ENCODE results near the gene PACSIN2. TPM values are rescaled to one million over a fixed set of nuclear protein-coding genes. Genes with fewer than 3 reads are reported as not detected.
"Not testable (repeated sequence)": the region's sequence is repeated elsewhere in the genome, so short reads cannot be mapped to it uniquely, and the experiment has no call there.

PACSIN2 gene
- total and polyA plus RNA-seq, 5 experiments from 2014 or later = 21.9 to 44.9 (median 27.8) TPM

DNA sequence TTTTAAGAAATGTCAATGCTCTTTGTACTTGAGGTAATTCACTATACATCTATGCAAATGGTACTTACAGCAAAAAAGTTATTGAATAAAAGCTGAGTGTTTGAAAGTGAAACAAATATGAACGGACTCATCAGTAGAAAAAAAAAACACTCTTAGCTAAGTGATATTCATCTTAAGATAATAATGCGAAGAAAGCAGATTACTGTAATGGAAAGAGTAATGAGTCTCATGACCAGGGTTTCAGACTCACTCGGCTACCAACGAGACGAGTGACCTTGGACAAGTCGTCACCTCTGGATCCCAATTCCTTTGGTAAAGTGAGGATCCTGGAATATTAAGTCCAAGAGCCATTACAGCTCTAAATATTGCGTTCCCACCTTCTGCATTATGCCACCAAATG lies 57.0 kb downstream of the PACSIN2 start:
- Mint-ChIP-seq H3K4me3 (no peak overlapping the region), H3K9me3 (no peaks in the 10 kb centered on the region), H3K27ac (peak overlapping the region in 1 of 10 donors; percentile 81), H3K27me3 (no peaks in the 10 kb centered on the region), H3K36me3 (peaks cover 0 to 10% (median 0%) of the 10 kb centered on the region in 3 donors), H3K4me1 (peaks cover 46 to 62% (median 58%) of the 10 kb centered on the region in 4 donors)
- DNase-seq = no peak
- no peak for ATAC-seq
- POLR2A ChIA-PET = no interaction called here

DNA sequence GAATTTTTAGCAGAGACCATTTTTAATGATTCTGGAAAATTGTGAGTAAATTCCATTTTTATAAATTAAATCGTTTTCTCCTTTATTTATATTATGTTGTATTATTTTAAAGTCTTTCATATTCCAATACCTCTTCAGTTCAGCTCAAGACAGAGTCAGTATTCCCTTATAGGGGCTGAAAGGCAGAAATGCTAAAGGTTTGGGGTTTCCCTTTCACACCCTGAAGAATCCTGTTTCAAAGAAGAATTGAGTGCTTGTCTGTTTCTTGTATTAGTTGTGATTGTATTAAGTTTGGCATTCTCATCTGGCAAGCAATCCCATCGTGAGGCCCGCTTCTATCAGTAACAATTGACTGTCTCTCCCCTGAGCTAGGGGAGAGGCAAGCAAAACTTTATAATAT lies 57.4 kb downstream of the PACSIN2 start:
- H3K27me3 Mint-ChIP-seq = no peaks in the 10 kb centered on the region
- ATAC-seq (no peak), DNase-seq (no peak)
- H3K4me3 Mint-ChIP-seq = no peak overlapping the region
- peaks cover 0 to 10% (median 0%) of the 10 kb centered on the region in 3 donors for H3K36me3 Mint-ChIP-seq
- peaks cover 43 to 61% (median 56%) of the 10 kb centered on the region in 4 donors for H3K4me1 Mint-ChIP-seq
- H3K9me3 Mint-ChIP-seq = no peaks in the 10 kb centered on the region
- POLR2A ChIA-PET = no interaction called here
- H3K27ac Mint-ChIP-seq = peak overlapping the region in 1 of 10 donors; percentile 50

DNA sequence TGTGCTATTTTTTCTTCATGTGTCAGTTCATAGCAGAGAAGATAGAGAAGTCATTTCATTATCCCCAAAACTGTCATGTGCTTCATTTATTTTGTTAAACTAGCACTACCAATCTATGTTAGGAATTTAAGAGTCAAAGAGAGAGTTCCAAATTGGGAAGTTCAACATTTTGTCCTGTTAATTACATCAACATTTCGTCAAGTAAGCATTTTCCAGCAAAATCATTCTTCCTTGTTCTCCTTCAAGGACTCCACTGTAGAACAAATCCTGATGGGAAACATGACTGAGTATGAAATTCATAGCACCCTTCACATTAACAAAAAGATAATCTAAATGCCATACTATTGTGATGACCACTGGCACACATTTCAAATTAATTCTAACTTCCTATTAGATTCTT lies 59.1 kb downstream of the PACSIN2 start:
- ATAC-seq (no peak), DNase-seq (no peak)
- H3K36me3 Mint-ChIP-seq = peaks cover 0 to 12% (median 0%) of the 10 kb centered on the region in 3 donors
- peaks cover 44 to 60% (median 53%) of the 10 kb centered on the region in 4 donors for H3K4me1 Mint-ChIP-seq
- H3K4me3 Mint-ChIP-seq = no peak overlapping the region
- H3K9me3 Mint-ChIP-seq = no peaks in the 10 kb centered on the region
- H3K27ac Mint-ChIP-seq = no peak overlapping the region
- POLR2A ChIA-PET = no interaction called here
- H3K27me3 Mint-ChIP-seq = no peaks in the 10 kb centered on the region

DNA sequence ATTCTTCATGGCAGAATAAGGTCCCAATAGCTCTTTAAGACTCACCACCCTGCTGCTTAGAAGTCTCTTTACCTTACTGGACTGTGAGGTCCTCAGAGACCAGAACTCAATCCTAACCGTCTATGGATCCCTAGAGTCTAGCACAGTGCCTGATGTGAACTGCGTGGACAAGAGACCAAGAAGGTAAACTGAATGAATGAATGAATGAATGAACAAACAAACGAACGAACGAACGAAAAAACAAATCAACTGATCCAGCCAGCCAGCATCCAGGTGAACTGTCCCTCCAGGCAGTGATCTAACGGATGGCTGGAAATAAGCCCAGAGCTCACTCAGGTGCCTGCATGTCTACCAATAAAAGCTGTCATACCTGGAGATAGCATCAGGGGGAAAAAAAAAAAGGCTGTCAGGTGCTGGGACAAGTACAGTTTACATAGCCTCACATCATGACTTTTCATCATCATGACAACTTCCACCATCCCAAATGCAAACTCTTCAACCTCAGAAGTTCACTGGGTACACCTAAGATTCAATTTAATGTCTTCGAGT lies 59.8 kb downstream of the PACSIN2 start:
- DNase-seq (no peak), ATAC-seq (no peak)
- Mint-ChIP-seq H3K9me3 (no peaks in the 10 kb centered on the region), H3K27ac (peak overlapping the region in 1 of 10 donors; percentile 64), H3K4me1 (peaks cover 37 to 57% (median 50%) of the 10 kb centered on the region in 4 donors), H3K27me3 (no peaks in the 10 kb centered on the region), H3K36me3 (peaks cover 0 to 12% (median 0%) of the 10 kb centered on the region in 3 donors), H3K4me3 (no peak overlapping the region)
- POLR2A ChIA-PET = no interaction called here

DNA sequence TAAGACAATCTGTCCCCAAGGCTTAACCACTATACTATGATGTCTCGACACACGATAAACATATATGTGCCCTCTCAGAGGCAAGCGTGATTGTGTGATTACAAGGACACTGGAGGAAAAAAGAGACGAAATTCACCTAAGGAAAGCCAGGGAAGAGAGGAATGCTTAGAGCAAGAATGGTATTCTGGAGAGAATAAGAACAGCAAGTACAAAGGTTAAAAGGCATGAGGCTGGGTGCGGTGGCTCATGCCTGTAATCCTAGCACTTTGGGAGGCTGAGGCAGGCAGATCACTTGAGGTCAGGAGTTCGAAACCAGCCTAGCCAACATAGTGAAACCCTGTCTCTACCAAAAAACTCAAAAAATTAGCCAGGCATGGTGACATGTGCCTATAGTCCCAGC lies 61.2 kb downstream of the PACSIN2 start:
- H3K27ac Mint-ChIP-seq, H3K4me3 Mint-ChIP-seq, H3K27me3 Mint-ChIP-seq, H3K9me3 Mint-ChIP-seq, ATAC-seq, DNase-seq: not testable (repeated sequence)
- H3K4me1 Mint-ChIP-seq = peaks cover 33 to 57% (median 45%) of the 10 kb centered on the region in 4 donors
- POLR2A ChIA-PET = interaction anchor here (0.5 kb wide), 1 partner anchor 10 kb away, joined by 3 read pairs; no protein-coding TSS in a partner anchor
- peaks cover 0 to 10% (median 0%) of the 10 kb centered on the region in 3 donors for H3K36me3 Mint-ChIP-seq

DNA sequence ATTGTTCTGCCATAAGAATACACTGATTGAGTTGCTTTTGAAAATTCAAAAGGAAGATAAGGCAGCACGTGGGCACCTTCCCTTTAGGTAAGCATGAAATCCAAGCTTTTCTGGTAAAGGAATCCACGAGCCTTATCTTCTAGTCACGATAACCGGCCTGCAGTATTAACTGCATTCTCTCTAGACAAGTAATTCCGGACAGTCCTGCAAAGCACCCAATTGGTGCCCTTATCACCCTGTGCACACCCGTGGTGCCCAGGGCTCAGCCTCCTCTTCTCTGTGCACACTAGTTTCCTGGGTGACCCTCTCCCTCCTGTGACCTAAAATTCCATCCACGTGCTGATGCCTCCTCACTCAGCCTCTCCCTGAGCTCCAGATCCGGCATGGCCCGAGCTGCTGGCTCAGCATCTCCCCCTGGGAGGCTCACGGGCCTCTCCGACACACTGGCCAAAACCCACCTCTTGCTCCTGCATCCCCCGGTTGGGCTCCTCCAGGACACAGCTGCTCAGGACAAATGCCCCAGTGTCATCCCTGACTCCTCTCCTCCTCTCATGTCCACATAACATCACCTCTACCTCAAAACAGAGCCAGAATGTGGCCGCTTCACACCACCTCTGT lies 63.7 kb downstream of the PACSIN2 start:
- peaks cover 0 to 13% (median 2%) of the 10 kb centered on the region in 3 donors for H3K36me3 Mint-ChIP-seq
- no peak for ATAC-seq
- H3K4me1 Mint-ChIP-seq = peaks cover 43 to 73% (median 60%) of the 10 kb centered on the region in 4 donors

DNA sequence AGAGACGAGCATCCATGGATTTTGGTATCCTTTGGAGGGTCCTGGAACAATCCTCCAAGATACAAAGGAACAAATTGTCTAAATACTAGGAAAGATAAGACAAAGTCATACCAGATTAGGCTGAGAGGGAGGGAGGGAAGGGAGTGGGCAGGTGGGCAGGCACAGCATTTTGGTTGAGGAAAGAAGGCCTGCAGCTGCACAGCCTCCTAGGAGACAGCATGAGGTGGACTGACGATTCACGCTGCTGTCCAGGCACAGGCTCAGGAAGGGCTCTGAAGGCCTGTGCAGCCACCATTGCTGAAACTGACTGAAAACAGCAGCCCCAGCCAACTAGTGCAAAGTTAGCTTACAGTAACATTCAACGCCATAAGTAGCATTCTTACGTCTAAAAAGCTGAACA lies 64.7 kb downstream of the PACSIN2 start:
- no peak for ATAC-seq
- POLR2A ChIA-PET = no interaction called here
- no peak for DNase-seq
- Mint-ChIP-seq H3K27me3 (no peaks in the 10 kb centered on the region), H3K4me1 (peaks cover 46 to 82% (median 65%) of the 10 kb centered on the region in 4 donors), H3K36me3 (peaks cover 0 to 10% (median 2%) of the 10 kb centered on the region in 3 donors), H3K4me3 (no peak overlapping the region), H3K27ac (no peak overlapping the region), H3K9me3 (no peaks in the 10 kb centered on the region)

More for the DNA sequence above, 63.7 kb downstream of the PACSIN2 start:
- H3K27ac Mint-ChIP-seq = no peak overlapping the region
- H3K4me3 Mint-ChIP-seq = peak overlapping the region in 1 of 10 donors; percentile 17
- DNase-seq = no peak
- H3K27me3 Mint-ChIP-seq = no peaks in the 10 kb centered on the region
- POLR2A ChIA-PET = no interaction called here
- H3K9me3 Mint-ChIP-seq = no peaks in the 10 kb centered on the region

DNA sequence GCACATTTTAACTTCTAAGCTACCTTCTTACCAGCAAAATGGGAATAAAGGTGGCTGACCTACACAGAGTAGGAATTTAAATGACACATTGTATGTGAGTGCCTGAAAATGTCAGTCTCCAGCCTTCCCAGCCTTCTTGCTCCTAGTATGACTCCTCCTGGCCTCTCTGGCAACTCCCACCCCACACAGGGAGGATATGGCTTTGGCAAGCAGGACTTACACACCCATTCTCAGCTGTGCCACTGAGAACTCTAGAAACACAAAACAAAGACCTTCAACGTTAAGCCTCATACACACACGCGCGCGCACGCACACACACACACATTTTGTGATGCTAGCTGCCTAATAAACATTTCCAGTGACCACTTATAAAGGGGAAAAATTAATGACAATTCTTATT lies 65.8 kb downstream of the PACSIN2 start:
- peaks cover 44 to 77% (median 63%) of the 10 kb centered on the region in 4 donors for H3K4me1 Mint-ChIP-seq
- peaks cover 0 to 14% (median 2%) of the 10 kb centered on the region in 3 donors for H3K36me3 Mint-ChIP-seq
- peak overlapping the region in 1 of 10 donors; percentile 8 for H3K4me3 Mint-ChIP-seq
- peak overlapping the region in 1 of 10 donors; percentile 80 for H3K27ac Mint-ChIP-seq
- DNase-seq = no peak
- H3K27me3 Mint-ChIP-seq = no peaks in the 10 kb centered on the region
- no peaks in the 10 kb centered on the region for H3K9me3 Mint-ChIP-seq
- POLR2A ChIA-PET = no interaction called here
- no peak for ATAC-seq

DNA sequence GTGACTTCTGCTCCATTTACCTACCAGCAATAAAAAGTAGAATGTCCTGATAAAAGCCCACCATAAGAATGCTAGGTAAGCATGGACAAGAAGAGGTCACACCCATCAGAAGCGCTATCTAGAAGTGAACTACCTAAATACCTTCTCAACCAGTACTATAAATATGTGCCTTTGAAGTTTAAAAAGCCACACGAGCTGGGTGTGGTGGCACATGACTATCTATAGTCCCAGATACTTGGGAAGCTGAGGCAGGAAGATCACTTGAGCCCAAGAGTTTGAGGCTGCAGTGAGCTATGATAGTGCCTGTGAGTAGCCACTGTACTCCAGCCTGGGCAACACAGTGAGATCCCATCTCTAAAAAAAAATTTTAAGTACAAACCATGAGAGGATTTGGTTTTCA lies 66.7 kb downstream of the PACSIN2 start:
- no peak for DNase-seq
- Mint-ChIP-seq H3K36me3 (peaks cover 0 to 19% (median 8%) of the 10 kb centered on the region in 3 donors), H3K4me3 (peak overlapping the region in 4 of 10 donors; percentile 11 to 59 (median 34)), H3K27me3 (no peaks in the 10 kb centered on the region), H3K27ac (peak overlapping the region in 3 of 10 donors; percentile 19 to 49 (median 25)), H3K4me1 (peaks cover 42 to 70% (median 61%) of the 10 kb centered on the region in 4 donors), H3K9me3 (no peaks in the 10 kb centered on the region)
- ATAC-seq = no peak
- POLR2A ChIA-PET = no interaction called here

DNA sequence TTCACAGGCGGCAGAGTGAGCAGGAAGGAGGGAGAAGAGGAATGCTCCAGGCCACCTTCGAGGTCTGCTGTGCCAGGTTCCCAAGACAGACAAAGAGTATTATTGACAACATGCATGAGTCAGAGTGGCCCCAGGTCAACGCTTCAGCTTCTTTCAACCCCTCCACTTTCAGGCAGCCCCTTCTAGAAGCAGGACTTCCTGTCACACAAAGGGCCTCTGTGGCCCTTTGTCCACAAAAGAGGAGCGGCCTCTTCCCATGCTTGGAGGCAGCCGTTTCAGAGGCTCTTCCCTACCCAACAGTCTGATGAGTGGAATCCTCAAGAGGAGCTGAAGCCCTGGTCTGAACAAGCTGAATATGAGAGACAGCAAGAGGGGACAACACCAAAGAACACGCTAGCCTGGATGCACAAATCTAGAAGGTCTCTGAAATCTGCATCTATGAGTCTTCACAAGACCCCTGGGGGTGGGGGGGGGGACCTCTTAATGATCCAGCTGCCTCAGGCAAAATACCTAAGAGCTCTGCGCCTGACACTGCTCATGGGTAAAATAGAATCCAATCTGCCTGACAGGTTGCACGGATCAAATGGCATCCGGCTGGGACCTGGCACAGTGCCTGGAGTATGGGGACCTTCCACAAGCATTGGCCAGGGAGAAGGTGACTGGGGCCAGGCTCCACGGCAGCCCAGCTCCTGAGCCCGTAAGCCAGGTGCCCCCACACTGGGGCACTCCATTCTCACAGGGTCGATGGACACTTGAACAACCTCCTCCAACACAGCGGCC lies 67.5 kb downstream of the PACSIN2 start:
- ATAC-seq = no peak

DNA sequence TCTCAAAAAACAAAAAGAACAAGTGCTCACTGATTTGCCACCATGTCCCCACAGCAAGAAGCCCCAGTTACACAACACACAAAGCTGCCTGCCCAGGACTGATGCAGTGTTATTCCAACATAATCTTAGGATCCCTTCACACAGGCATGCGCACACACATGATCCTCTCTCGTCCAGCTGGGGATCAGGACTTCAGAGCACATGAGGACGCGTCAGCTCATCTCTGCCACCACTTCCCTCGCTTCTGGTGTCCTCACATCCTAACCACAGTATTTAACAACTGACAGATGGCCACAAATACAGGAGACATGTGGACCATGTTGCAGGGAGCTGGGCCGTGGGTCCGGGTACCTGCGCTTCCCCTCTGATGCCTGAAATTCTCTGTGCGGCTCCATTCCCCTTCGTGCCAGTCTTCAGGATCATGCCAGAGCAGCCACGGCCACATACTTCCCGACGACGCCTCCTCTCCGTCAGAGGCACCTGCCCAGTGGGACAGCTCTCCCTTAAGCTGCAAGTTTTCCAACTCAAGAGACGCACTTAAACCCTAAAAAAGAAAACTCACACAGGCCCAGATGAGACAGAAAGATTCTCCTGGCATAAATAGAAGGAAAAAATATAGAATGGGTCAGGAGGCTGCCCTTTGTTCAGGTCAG lies 68.3 kb downstream of the PACSIN2 start:
- Mint-ChIP-seq H3K4me3 (peak overlapping the region in 3 of 10 donors; percentile 33 to 52 (median 37)), H3K9me3 (no peaks in the 10 kb centered on the region), H3K4me1 (peaks cover 36 to 63% (median 54%) of the 10 kb centered on the region in 4 donors), H3K27ac (peak overlapping the region in 5 of 10 donors; percentile 33 to 80 (median 48)), H3K36me3 (peaks cover 0 to 25% (median 14%) of the 10 kb centered on the region in 3 donors), H3K27me3 (no peaks in the 10 kb centered on the region)
- POLR2A ChIA-PET = no interaction called here
- DNase-seq (no peak), ATAC-seq (no peak)

More for the DNA sequence above, 67.5 kb downstream of the PACSIN2 start:
- Mint-ChIP-seq H3K27me3 (no peaks in the 10 kb centered on the region), H3K36me3 (peaks cover 0 to 25% (median 14%) of the 10 kb centered on the region in 3 donors), H3K4me3 (peak overlapping the region in 3 of 10 donors; percentile 33 to 59 (median 54)), H3K9me3 (no peaks in the 10 kb centered on the region), H3K4me1 (peaks cover 39 to 67% (median 58%) of the 10 kb centered on the region in 4 donors), H3K27ac (peak overlapping the region in 7 of 10 donors; percentile 19 to 68 (median 55))
- POLR2A ChIA-PET = no interaction called here
- no peak for DNase-seq

DNA sequence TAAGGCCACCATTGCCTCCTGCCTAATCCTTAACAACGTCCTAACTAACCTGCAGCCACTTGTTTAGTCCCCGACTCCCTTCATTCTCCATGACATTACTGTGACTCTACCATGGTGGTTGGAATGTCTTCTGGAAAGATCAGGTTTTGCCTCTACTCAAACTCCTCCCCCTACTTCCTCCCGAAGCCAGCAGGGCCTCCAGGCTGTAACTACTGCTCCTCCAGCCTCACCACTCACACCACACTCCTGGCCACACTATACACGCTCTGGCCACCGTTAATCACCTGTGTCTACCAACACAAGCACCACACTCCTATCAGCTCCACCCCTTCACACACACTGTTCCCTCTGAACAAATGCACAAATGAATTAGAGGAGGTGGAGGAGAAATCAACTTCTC lies 69.2 kb downstream of the PACSIN2 start:
- DNase-seq = no peak
- POLR2A ChIA-PET = no interaction called here
- Mint-ChIP-seq H3K9me3 (no peaks in the 10 kb centered on the region), H3K4me3 (no peak overlapping the region), H3K27ac (peak overlapping the region in 5 of 10 donors; percentile 8 to 50 (median 44)), H3K4me1 (peaks cover 37 to 62% (median 52%) of the 10 kb centered on the region in 4 donors), H3K27me3 (no peaks in the 10 kb centered on the region), H3K36me3 (peaks cover 0 to 26% (median 16%) of the 10 kb centered on the region in 3 donors)
- ATAC-seq = no peak
